H1 (cell line): ENCODE measurements around the gene PLAU. TPM values are rescaled to one million over a fixed set of nuclear protein-coding genes. Genes with fewer than 3 reads are reported as not detected.

Source experiments
- ASH2L ChIP-seq: fragments of 200-600, 300-600 bp; sonication (generic); IDR thresholded peaks from one replicate; pipeline ENCODE4 v1.7.1; 2017; ENCODE audit warnings: low read length
- BRCA1 ChIP-seq: IDR thresholded peaks from 2 replicates; pipeline ENCODE4 v1.6.1; 2012; ENCODE audit warnings: low read depth, low read length, improper control_type of control experiment
- HDAC6 ChIP-seq: IDR thresholded peaks from one replicate; pipeline ENCODE4 v1.7.1; 2012; ENCODE audit warnings: low read depth, mild to moderate bottlenecking, inconsistent platforms, low read length, moderate library complexity
- JUN ChIP-seq: IDR thresholded peaks from 2 replicates; pipeline ENCODE4 v1.6.1; 2011; ENCODE audit warnings: low read depth, mild to moderate bottlenecking, improper control_type of control experiment, low read length
- KDM1A ChIP-seq: fragments of 200-600, 300-600 bp; sonication (generic); IDR thresholded peaks from 2 replicates; pipeline ENCODE4 v1.7.1; 2016; ENCODE audit warnings: mild to moderate bottlenecking, low read length, borderline replicate concordance
- KDM5A ChIP-seq: fragments of 200-600 bp; IDR thresholded peaks from 2 replicates; pipeline ENCODE4 v1.7.1; 2012; ENCODE audit warnings: mild to moderate bottlenecking, low read length, inconsistent platforms, mixed read lengths
- RFX5 ChIP-seq: IDR thresholded peaks from 2 replicates; pipeline ENCODE4 v1.6.1; 2011; ENCODE audit warnings: low read depth, low read length, improper control_type of control experiment, borderline replicate concordance
- RXRA ChIP-seq: IDR thresholded peaks from 2 replicates; pipeline ENCODE4 v1.6.1; 2011; ENCODE audit warnings: low read depth, mild to moderate bottlenecking, low read length, moderate library complexity; ENCODE audit not compliant: insufficient read depth
- SAP30 ChIP-seq: fragments of 300-600 bp; sonication (generic); IDR thresholded peaks from 2 replicates; pipeline ENCODE4 v1.7.1; 2012; ENCODE audit warnings: low read length, moderate library complexity, mild to moderate bottlenecking, inconsistent platforms; ENCODE audit not compliant: insufficient read depth, insufficient replicate concordance
- polyA plus RNA-seq, 7 experiments: library from polyadenylated mRNA; depleted of rRNA in 3 of 7; stranded (reverse) in 5 of 7; unstranded in 2 of 7; fragments of >200 nt in 5 of 7; fragments of 200-250 nt in 2 of 7; gene quantifications; 1 replicate in 5 of 7; 2 replicates in 1 of 7; 4 replicates in 1 of 7; pipeline versions ENCODE4 v1.2.1 to v1.2.3, GENCODE V29; 2011 to 2013; ENCODE audit warnings: missing spikeins in 2 of 7, mixed read lengths in 2 of 7
- total RNA-seq: library from RNA; stranded (reverse); fragmentation: NEBNext Ultra II Directional; extraction: Animal tissue kit (Norgen Biotek cat#: 25700); gene quantifications from 2 replicates; pipeline ENCODE4 v1.2.1, GENCODE V29; 2021
- TF ChIP-seq, protein P1 (sequence below): fragments of 300-600 bp; sonication (generic); IDR thresholded peaks from 2 replicates; pipeline ENCODE4 v1.7.1; 2012; ENCODE audit warnings: low read length, moderate library complexity, mild to moderate bottlenecking, inconsistent platforms; ENCODE audit not compliant: insufficient replicate concordance
- TF ChIP-seq, protein P2 (sequence below): IDR thresholded peaks from 2 replicates; pipeline ENCODE4 v1.6.1; 2012; ENCODE audit warnings: inconsistent platforms

The PLAU gene
- total and polyA plus RNA-seq, 2 of the 8 experiments (the other 6 are each of a cell fraction or from before 2014, with no cell fraction given), result 16.2 to 26.1 TPM

GRCh38 chr10:73878365-73878764, 32.6 kb upstream of the PLAU start (continued):
- TF ChIP-seq, protein P1, sequence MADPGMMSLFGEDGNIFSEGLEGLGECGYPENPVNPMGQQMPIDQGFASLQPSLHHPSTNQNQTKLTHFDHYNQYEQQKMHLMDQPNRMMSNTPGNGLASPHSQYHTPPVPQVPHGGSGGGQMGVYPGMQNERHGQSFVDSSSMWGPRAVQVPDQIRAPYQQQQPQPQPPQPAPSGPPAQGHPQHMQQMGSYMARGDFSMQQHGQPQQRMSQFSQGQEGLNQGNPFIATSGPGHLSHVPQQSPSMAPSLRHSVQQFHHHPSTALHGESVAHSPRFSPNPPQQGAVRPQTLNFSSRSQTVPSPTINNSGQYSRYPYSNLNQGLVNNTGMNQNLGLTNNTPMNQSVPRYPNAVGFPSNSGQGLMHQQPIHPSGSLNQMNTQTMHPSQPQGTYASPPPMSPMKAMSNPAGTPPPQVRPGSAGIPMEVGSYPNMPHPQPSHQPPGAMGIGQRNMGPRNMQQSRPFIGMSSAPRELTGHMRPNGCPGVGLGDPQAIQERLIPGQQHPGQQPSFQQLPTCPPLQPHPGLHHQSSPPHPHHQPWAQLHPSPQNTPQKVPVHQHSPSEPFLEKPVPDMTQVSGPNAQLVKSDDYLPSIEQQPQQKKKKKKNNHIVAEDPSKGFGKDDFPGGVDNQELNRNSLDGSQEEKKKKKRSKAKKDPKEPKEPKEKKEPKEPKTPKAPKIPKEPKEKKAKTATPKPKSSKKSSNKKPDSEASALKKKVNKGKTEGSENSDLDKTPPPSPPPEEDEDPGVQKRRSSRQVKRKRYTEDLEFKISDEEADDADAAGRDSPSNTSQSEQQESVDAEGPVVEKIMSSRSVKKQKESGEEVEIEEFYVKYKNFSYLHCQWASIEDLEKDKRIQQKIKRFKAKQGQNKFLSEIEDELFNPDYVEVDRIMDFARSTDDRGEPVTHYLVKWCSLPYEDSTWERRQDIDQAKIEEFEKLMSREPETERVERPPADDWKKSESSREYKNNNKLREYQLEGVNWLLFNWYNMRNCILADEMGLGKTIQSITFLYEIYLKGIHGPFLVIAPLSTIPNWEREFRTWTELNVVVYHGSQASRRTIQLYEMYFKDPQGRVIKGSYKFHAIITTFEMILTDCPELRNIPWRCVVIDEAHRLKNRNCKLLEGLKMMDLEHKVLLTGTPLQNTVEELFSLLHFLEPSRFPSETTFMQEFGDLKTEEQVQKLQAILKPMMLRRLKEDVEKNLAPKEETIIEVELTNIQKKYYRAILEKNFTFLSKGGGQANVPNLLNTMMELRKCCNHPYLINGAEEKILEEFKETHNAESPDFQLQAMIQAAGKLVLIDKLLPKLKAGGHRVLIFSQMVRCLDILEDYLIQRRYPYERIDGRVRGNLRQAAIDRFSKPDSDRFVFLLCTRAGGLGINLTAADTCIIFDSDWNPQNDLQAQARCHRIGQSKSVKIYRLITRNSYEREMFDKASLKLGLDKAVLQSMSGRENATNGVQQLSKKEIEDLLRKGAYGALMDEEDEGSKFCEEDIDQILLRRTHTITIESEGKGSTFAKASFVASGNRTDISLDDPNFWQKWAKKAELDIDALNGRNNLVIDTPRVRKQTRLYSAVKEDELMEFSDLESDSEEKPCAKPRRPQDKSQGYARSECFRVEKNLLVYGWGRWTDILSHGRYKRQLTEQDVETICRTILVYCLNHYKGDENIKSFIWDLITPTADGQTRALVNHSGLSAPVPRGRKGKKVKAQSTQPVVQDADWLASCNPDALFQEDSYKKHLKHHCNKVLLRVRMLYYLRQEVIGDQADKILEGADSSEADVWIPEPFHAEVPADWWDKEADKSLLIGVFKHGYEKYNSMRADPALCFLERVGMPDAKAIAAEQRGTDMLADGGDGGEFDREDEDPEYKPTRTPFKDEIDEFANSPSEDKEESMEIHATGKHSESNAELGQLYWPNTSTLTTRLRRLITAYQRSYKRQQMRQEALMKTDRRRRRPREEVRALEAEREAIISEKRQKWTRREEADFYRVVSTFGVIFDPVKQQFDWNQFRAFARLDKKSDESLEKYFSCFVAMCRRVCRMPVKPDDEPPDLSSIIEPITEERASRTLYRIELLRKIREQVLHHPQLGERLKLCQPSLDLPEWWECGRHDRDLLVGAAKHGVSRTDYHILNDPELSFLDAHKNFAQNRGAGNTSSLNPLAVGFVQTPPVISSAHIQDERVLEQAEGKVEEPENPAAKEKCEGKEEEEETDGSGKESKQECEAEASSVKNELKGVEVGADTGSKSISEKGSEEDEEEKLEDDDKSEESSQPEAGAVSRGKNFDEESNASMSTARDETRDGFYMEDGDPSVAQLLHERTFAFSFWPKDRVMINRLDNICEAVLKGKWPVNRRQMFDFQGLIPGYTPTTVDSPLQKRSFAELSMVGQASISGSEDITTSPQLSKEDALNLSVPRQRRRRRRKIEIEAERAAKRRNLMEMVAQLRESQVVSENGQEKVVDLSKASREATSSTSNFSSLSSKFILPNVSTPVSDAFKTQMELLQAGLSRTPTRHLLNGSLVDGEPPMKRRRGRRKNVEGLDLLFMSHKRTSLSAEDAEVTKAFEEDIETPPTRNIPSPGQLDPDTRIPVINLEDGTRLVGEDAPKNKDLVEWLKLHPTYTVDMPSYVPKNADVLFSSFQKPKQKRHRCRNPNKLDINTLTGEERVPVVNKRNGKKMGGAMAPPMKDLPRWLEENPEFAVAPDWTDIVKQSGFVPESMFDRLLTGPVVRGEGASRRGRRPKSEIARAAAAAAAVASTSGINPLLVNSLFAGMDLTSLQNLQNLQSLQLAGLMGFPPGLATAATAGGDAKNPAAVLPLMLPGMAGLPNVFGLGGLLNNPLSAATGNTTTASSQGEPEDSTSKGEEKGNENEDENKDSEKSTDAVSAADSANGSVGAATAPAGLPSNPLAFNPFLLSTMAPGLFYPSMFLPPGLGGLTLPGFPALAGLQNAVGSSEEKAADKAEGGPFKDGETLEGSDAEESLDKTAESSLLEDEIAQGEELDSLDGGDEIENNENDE, result no peak
- TF ChIP-seq RXRA, result no peak
- TF ChIP-seq SAP30, result no peak
- no peak for TF ChIP-seq JUN
- no peak for TF ChIP-seq RFX5
- TF ChIP-seq BRCA1, result no peak
- no peak for TF ChIP-seq KDM5A
- TF ChIP-seq KDM1A, result no peak
- TF ChIP-seq, protein P2, sequence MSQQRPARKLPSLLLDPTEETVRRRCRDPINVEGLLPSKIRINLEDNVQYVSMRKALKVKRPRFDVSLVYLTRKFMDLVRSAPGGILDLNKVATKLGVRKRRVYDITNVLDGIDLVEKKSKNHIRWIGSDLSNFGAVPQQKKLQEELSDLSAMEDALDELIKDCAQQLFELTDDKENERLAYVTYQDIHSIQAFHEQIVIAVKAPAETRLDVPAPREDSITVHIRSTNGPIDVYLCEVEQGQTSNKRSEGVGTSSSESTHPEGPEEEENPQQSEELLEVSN, result no peak
- TF ChIP-seq ASH2L, result no peak
- TF ChIP-seq HDAC6, result no peak
